Activated CD8-positive, alpha-beta memory T cell treated with anti-CD3 and anti-CD28 coated beads, Interleukin-2, amount 50 U/mL, for 1 hour (primary cell): ENCODE data around the gene BANP.
"Not testable (repeated sequence)": the region's sequence is repeated elsewhere in the genome, so short reads cannot be mapped to it uniquely, and the experiment has no call there.

Experiments
- DNase-seq: peaks from one replicate; pipeline ENCODE4 v3.0.0-alpha.2; 2020; ENCODE audit errors: extremely low read depth

BANP gene

GRCh38 chr16:88086571-88087516 lies 135.6 kb downstream of the BANP start:
- DNase-seq, result no peak

GRCh38 chr16:88087517-88087877 lies 136.3 kb downstream of the BANP start:
- no peak for DNase-seq

GRCh38 chr16:88088161-88088581 lies 136.9 kb downstream of the BANP start:
- DNase-seq, result no peak

GRCh38 chr16:88088611-88089010 lies 137.4 kb downstream of the BANP start:
- DNase-seq, result not testable (repeated sequence)

- not testable (repeated sequence) for DNase-seq
Measured at GRCh38 chr16:88089071-88089470, 137.8 kb downstream of the BANP start.

GRCh38 chr16:88089632-88090376 lies 138.6 kb downstream of the BANP start:
- not testable (repeated sequence) for DNase-seq

GRCh38 chr16:88090377-88091175 lies 139.3 kb downstream of the BANP start:
- DNase-seq, result not testable (repeated sequence)

- not testable (repeated sequence) for DNase-seq
Measured at GRCh38 chr16:88091221-88091971, 140.2 kb downstream of the BANP start.

GRCh38 chr16:88091972-88092302 lies 140.7 kb downstream of the BANP start:
- DNase-seq, result not testable (repeated sequence)

GRCh38 chr16:88092791-88093555 lies 141.7 kb downstream of the BANP start:
- DNase-seq, result not testable (repeated sequence)

- not testable (repeated sequence) for DNase-seq
Measured at GRCh38 chr16:88093556-88094252, 142.5 kb downstream of the BANP start.

- not testable (repeated sequence) for DNase-seq
Measured at GRCh38 chr16:88094253-88094575, 143.0 kb downstream of the BANP start.

- DNase-seq, result not testable (repeated sequence)
Measured at GRCh38 chr16:88094900-88095299, 143.7 kb downstream of the BANP start.

GRCh38 chr16:88096659-88097058 lies 145.4 kb downstream of the BANP start:
- not testable (repeated sequence) for DNase-seq

- DNase-seq, result not testable (repeated sequence)
Measured at GRCh38 chr16:88098731-88099562, 147.7 kb downstream of the BANP start.

GRCh38 chr16:88099563-88099890 lies 148.3 kb downstream of the BANP start:
- DNase-seq, result no peak

GRCh38 chr16:88099956-88100355 lies 148.7 kb downstream of the BANP start:
- not testable (repeated sequence) for DNase-seq

- not testable (repeated sequence) for DNase-seq
Measured at GRCh38 chr16:88100801-88101622, 149.8 kb downstream of the BANP start.
